GM12878 (cell line): ENCODE results near the gene CD8B. TPM values are rescaled to one million over a fixed set of nuclear protein-coding genes. Genes with fewer than 3 reads are reported as not detected.
"Not testable (repeated sequence)": the region's sequence is repeated elsewhere in the genome, so short reads cannot be mapped to it uniquely, and the experiment has no call there.

Experiments
- ATAC-seq: fragments of 200-7000 bp; cut with Tn5 transposase; 3 replicates; pipeline ENCODE4 v1.9.1; 2020; ENCODE audit warnings: mild to moderate bottlenecking, moderate library complexity
- BruUV-seq: library from RNA; stranded (reverse); fragments of 400-500 nt; replicated peaks from 2 replicates; lab custom pipeline; 2021; lab: Mats Ljungman, UMichigan
- CTCF ChIA-PET: fragments of 300-600 bp; sonication (Branson Sonifier 250); formaldehyde crosslinking; extraction: SDS; loops from one replicate; lab custom pipeline; 2021; ENCODE audit warnings: inconsistent platforms; lab: Yijun Ruan, JAX
- POLR2A ChIA-PET: fragments of 350-600 bp; formaldehyde crosslinking; extraction: SDS; loops from one replicate; lab custom pipeline; 2021; ENCODE audit warnings: inconsistent platforms; lab: Charles Lee
- RAD21 ChIA-PET: fragments of 300-600 bp; sonication (Branson Sonifier 250); formaldehyde crosslinking; loops from one replicate; lab custom pipeline; 2023; ENCODE audit warnings: antibody characterized with exemption; ENCODE audit not compliant: unreplicated experiment; lab: Charles Lee
- SMC1A ChIA-PET: fragments of 300-600 bp; sonication (Branson Sonifier 250); formaldehyde crosslinking; loops from one replicate; lab custom pipeline; 2023; ENCODE audit not compliant: unreplicated experiment, uncharacterized antibody; lab: Charles Lee
- DNase-seq: peaks from one replicate; pipeline ENCODE4 v3.0.0-alpha.2; 2011; ENCODE audit warnings: low read depth, low spot score
- FAIRE-seq: peaks from 3 replicates; lab custom pipeline; 2011; peaks lifted over from hg19 to GRCh38; lab: Jason Lieb, UNC
- H2AFZ ChIP-seq: 2 replicates; pipeline ENCODE4 v1.6.0; 2011; ENCODE audit warnings: low read depth, low read length, control low read depth; ENCODE audit not compliant: control insufficient read depth
- H3K27ac ChIP-seq: 2 replicates; pipeline ENCODE4 v1.5.1; 2011; ENCODE audit warnings: control low read depth; ENCODE audit not compliant: control insufficient read depth, insufficient read depth
- H3K27me3 ChIP-seq, 2 experiments: replicated peaks in 1 of 2; 2 replicates each; pipeline versions ENCODE4 v1.6.0 to v1.6.1; 2011; ENCODE audit warnings: low read length in 1 of 2; ENCODE audit not compliant: control insufficient read depth in 2 of 2, insufficient read depth in 2 of 2
- H3K36me3 ChIP-seq, 2 experiments: 2 replicates each; pipeline ENCODE4 v1.5.1; 2011; ENCODE audit warnings: low read length in 1 of 2; ENCODE audit not compliant: control insufficient read depth in 2 of 2, insufficient read depth in 2 of 2
- H3K4me1 ChIP-seq: 2 replicates; pipeline ENCODE4 v1.6.1; 2011; ENCODE audit warnings: mild to moderate bottlenecking, low read length, moderate library complexity, mixed read lengths; ENCODE audit not compliant: control insufficient read depth, insufficient read depth
- H3K4me2 ChIP-seq: 2 replicates; pipeline ENCODE4 v1.6.0; 2011; ENCODE audit warnings: control low read depth; ENCODE audit not compliant: control insufficient read depth, insufficient read depth
- H3K4me3 ChIP-seq: fragments of 200-600 bp; sonication (generic); 2 replicates; pipeline ENCODE4 v1.5.1; 2016
- H3K79me2 ChIP-seq: 2 replicates; pipeline ENCODE4 v1.6.0; 2011; ENCODE audit warnings: low read length; ENCODE audit not compliant: control insufficient read depth, insufficient read depth
- H3K9ac ChIP-seq: 2 replicates; pipeline ENCODE4 v1.8.0; 2011; ENCODE audit warnings: low read length, control low read depth, mixed read lengths; ENCODE audit not compliant: control insufficient read depth, insufficient read depth
- H3K9me3 ChIP-seq: replicated peaks from 3 replicates; pipeline ENCODE4 v1.5.1; 2011; ENCODE audit warnings: mild to moderate bottlenecking, low read length; ENCODE audit not compliant: control insufficient read depth, insufficient read depth
- H4K20me1 ChIP-seq: 2 replicates; pipeline ENCODE4 v1.6.0; 2011; ENCODE audit not compliant: control insufficient read depth, insufficient read depth
- WGBS: methylation state at CpG from one replicate; pipeline ENCODE4 v1.1.6; 2016; ENCODE audit warnings: low lambda C conversion rate; ENCODE audit not compliant: insufficient replicate concordance, insufficient coverage; ENCODE audit errors: missing lambda C conversion rate; 5-methylcytosine and 5-hydroxymethylcytosine counted together
- in situ Hi-C: fragments of 300-500 bp; cut with MboI; formaldehyde crosslinking; loops from 9 replicates; pipeline ENCODE4 v1.14.3; 2018; ENCODE audit warnings: mixed read lengths
- intact Hi-C: fragments of 100-400 bp; cut with micrococcal nuclease; formaldehyde crosslinking; loops from one replicate; pipeline ENCODE4 v1.14.2; 2022; ENCODE audit not compliant: unreplicated experiment
- polyA plus RNA-seq, 11 experiments: library from polyadenylated mRNA; depleted of rRNA in 4 of 11; unstranded in 6 of 11; stranded (reverse) in 5 of 11; fragments of >200 nt; fragmentation: Nextera tagmentation in 4 of 11; fragmentation: Illumina TruSeq in 1 of 11; extraction: Ambion mirVana in 4 of 11; extraction: Trizol in 1 of 11; gene quantifications; 1 replicate in 1 of 11; 2 replicates in 10 of 11; pipeline versions ENCODE4 v1.2.1 to v1.2.3, GENCODE V29; 2011 to 2016; ENCODE audit warnings: inconsistent platforms in 2 of 11, missing spikeins in 2 of 11, low read depth in 1 of 11
- total RNA-seq, 4 experiments: library from RNA; depleted of rRNA in 3 of 4; stranded (reverse); fragments of >200 nt in 3 of 4; fragmentation: Illumina TruSeq in 1 of 4; extraction: Trizol in 1 of 4; gene quantifications; 2 replicates each; pipeline versions ENCODE4 v1.2.1 to v1.2.3, GENCODE V29; 2013 to 2021

The CD8B gene
- total and polyA plus RNA-seq, 10 of the 15 experiments (the other 5 are each of a cell fraction or from before 2014, with no cell fraction given): 0.21 TPM; not detected in 9

DNA sequence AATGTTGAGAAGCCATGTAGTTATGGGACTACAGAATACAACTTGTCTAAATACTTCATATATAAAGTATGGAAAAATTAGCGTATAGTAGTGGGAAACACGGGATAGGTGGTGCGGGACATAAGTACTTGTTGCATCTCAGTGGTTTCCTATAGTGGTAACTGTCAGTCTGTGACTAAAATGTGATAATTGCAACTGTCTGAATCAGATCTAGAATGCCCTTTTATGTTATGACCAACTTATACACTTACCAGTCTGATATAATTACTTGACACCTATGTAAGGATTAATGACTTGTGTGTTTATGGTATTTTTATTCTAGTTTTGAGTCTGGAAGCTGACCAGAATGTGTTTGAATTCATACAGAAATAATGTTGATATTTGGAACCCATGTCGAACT is 9.3 kb upstream of the CD8B start:
- RAD21 ChIA-PET, FAIRE-seq, H4K20me1 ChIP-seq, H3K4me1 ChIP-seq, CTCF ChIA-PET, H2AFZ ChIP-seq, H3K27me3 ChIP-seq, DNase-seq, BruUV-seq, H3K4me2 ChIP-seq, H3K36me3 ChIP-seq, H3K9ac ChIP-seq, H3K79me2 ChIP-seq, H3K9me3 ChIP-seq, H3K27ac ChIP-seq, POLR2A ChIA-PET, ATAC-seq, SMC1A ChIA-PET, in situ Hi-C loops, intact Hi-C loops, H3K4me3 ChIP-seq: not testable (repeated sequence)
- 6% methylated on average over 1 of the region's 4 CpGs for WGBS

DNA sequence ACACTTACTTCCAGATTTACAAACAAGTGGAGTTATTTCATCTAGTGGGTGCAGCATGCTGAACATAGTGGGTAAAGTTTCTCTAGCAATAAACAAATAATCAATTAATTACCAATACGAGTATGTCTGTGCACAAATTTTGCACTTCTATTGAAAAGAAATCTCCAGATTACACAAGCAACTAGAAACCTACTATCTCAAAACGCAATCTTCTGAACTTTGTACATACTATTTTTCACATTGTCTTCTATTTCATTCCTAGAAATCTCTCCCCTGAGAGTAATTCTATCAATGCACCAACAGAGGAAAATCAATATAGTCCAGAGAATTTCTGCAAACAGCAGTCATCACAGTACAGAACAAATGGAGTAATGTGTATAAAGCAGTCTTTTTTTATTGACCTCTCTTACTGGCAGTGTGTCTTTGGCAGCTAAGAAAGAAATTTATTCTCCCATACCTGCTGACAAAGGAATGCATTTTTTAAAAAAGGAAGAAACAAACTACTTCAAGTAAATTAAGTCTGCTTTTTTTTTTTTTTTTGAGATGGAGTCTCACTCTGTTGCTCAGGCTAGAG is 7.3 kb upstream of the CD8B start:
- H3K36me3 ChIP-seq, H3K4me2 ChIP-seq, H3K9me3 ChIP-seq, H3K9ac ChIP-seq, H3K4me1 ChIP-seq, RAD21 ChIA-PET, H3K4me3 ChIP-seq, CTCF ChIA-PET, H3K27me3 ChIP-seq, BruUV-seq, SMC1A ChIA-PET, POLR2A ChIA-PET, intact Hi-C loops, H3K79me2 ChIP-seq, ATAC-seq, H3K27ac ChIP-seq, DNase-seq, H2AFZ ChIP-seq, in situ Hi-C loops, H4K20me1 ChIP-seq, FAIRE-seq: not testable (repeated sequence)
- WGBS: 27% methylated on average over 2 of the region's 2 CpGs

DNA sequence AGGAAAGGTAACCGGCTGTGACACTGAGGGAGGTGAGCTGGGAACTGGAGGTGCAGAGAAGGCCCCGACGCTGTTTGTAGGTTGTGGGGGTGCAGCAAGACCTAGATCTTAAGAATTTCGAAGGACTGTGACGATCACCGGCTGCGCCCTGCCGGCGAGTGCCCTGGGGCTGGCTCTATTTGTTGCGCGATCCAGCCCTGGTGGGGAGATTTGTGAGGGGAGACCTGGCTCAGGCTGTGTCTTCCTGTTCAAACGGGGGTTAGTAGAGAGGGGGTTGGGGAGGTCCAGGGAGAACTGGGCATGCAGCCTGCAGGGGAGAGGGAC is 656 bp upstream of the CD8B start:
- BruUV-seq, H3K79me2 ChIP-seq, SMC1A ChIA-PET, H3K9me3 ChIP-seq, H3K27me3 ChIP-seq, CTCF ChIA-PET, H3K27ac ChIP-seq, H3K4me3 ChIP-seq, H3K9ac ChIP-seq, DNase-seq, FAIRE-seq, H2AFZ ChIP-seq, H3K36me3 ChIP-seq, H3K4me1 ChIP-seq, ATAC-seq, H4K20me1 ChIP-seq, POLR2A ChIA-PET, intact Hi-C loops, RAD21 ChIA-PET, in situ Hi-C loops, H3K4me2 ChIP-seq: not testable (repeated sequence)
- WGBS: 28% methylated on average over 8 of the region's 12 CpGs

DNA sequence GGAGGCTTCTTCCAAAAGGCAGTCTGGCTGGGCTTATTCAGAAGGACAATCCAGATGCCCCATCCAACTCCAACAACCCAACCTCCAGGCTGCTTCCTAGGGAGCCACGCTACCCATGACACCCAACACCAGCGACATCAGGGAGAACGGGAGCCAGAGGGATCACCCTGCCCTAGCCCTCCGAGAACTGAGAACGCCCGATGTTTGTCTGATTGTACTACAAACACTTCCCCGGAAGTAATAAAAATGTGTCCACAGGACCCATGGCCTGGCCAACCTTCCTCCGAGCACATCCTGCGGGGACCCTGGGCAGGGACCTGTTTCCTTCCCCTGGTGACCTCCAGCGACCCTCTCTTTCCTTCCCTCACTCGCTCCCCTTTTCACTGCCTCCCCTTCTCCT is 511 bp downstream of the CD8B start:
- H3K4me1 ChIP-seq, H3K79me2 ChIP-seq, ATAC-seq, H3K9ac ChIP-seq, in situ Hi-C loops, H3K27ac ChIP-seq, H3K9me3 ChIP-seq, BruUV-seq, H2AFZ ChIP-seq, CTCF ChIA-PET, SMC1A ChIA-PET, DNase-seq, H4K20me1 ChIP-seq, H3K27me3 ChIP-seq, POLR2A ChIA-PET, RAD21 ChIA-PET, intact Hi-C loops, H3K4me3 ChIP-seq, FAIRE-seq, H3K4me2 ChIP-seq, H3K36me3 ChIP-seq: not testable (repeated sequence)
- 29% methylated on average over 9 of the region's 11 CpGs for WGBS
